ENCODE measurements around the gene COL4A3. TPM values are rescaled to one million over a fixed set of nuclear protein-coding genes. Genes with fewer than 3 reads are reported as not detected.

The COL4A3 gene
- total and polyA plus RNA-seq, 2 donors (not counting 3 experiments of a cell fraction or from before 2014, with no cell fraction given), result not detected

DNA sequence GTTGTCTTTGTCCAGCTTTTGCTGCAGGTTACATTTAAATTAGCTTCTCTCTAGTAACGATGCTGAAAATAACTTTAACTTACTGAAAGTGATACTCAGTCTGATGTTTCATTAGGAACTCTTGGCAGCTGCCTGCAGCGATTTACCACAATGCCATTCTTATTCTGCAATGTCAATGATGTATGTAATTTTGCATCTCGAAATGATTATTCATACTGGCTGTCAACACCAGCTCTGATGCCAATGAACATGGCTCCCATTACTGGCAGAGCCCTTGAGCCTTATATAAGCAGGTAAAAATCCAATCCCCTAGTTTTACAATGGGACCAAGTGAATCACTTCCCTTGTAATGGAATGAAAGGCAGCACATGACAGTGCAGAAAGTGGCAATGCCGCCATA, 144.4 kb downstream of the COL4A3 start:
- no TSS peak for BruUV-seq (replicated peaks)
- no peaks in the 10 kb centered on the region for H3K9me1 ChIP-seq (replicated peaks; ENCODE audit: control insufficient read depth, extremely low read depth, insufficient read depth, low read length)
- no peak for FAIRE-seq
- no peak overlapping the region for H3K4me3 ChIP-seq (replicated peaks in 1 of 3; ENCODE audit: insufficient read depth in 1 of 3, low read depth in 1 of 3, low read length in 3 of 3)
- no peak for DNase-seq (ENCODE audit: low read depth, low spot score)
- no peaks in the 10 kb centered on the region for H3K9me3 ChIP-seq (replicated peaks; ENCODE audit: control insufficient read depth, insufficient read depth, low read length)
- H3K79me2 ChIP-seq (ENCODE audit: control insufficient read depth, insufficient read depth, low read length), result no peaks in the 10 kb centered on the region
- ChIA-PET POLR2A (no interaction called here), CTCF (interaction anchor here (1.5 kb wide), 1 partner anchor 24 kb away, joined by 3 read pairs; no protein-coding TSS in a partner anchor)
- no peak overlapping the region for H2AFZ ChIP-seq (ENCODE audit: low read depth, low read length)
- dilution Hi-C loops (cut with MboI; ENCODE audit: extremely low pct_ligation_motif_present, low sequenced_read_pairs) (no loop called here), intact Hi-C loops (cut with micrococcal nuclease) (no loop called here)
- H3K27me3 ChIP-seq (ENCODE audit: control insufficient read depth in 2 of 2, insufficient read depth in 2 of 2, low read length in 2 of 2), result peaks cover 0 to 2% of the 10 kb centered on the region in 2 experiments
- no peak overlapping the region for H3K27ac ChIP-seq (ENCODE audit: insufficient read depth, low read depth, low read length)
- H4K20me1 ChIP-seq (replicated peaks; ENCODE audit: control insufficient read depth, extremely low read depth, insufficient read depth, low read length), result no peaks in the 10 kb centered on the region
- TF ChIP-seq POLR2AphosphoS5 (IDR thresholded peaks at IDR 0.05; ENCODE audit: insufficient read depth, low read depth, low read length) (no peak), FOS (IDR thresholded peaks at IDR 0.05; ENCODE audit: borderline replicate concordance, insufficient read depth, low read length) (no peak), MYC (IDR thresholded peaks at IDR 0.05; ENCODE audit: low read depth, low read length) (no peak), EZH2 (IDR thresholded peaks at IDR 0.05; ENCODE audit: borderline replicate concordance, low read depth, low read length, severe bottlenecking) (no peak), POLR2A (IDR thresholded peaks at IDR 0.05; ENCODE audit: low read depth, low read length) (no peak), GATA2 (IDR thresholded peaks at IDR 0.05; ENCODE audit: insufficient read depth, insufficient read length, low read depth, low read length) (no peak), JUN (IDR thresholded peaks at IDR 0.05; ENCODE audit: borderline replicate concordance, insufficient read depth, insufficient read length, low read depth) (no peak)
- TF ChIP-seq, protein P1, sequence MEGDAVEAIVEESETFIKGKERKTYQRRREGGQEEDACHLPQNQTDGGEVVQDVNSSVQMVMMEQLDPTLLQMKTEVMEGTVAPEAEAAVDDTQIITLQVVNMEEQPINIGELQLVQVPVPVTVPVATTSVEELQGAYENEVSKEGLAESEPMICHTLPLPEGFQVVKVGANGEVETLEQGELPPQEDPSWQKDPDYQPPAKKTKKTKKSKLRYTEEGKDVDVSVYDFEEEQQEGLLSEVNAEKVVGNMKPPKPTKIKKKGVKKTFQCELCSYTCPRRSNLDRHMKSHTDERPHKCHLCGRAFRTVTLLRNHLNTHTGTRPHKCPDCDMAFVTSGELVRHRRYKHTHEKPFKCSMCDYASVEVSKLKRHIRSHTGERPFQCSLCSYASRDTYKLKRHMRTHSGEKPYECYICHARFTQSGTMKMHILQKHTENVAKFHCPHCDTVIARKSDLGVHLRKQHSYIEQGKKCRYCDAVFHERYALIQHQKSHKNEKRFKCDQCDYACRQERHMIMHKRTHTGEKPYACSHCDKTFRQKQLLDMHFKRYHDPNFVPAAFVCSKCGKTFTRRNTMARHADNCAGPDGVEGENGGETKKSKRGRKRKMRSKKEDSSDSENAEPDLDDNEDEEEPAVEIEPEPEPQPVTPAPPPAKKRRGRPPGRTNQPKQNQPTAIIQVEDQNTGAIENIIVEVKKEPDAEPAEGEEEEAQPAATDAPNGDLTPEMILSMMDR (IDR thresholded peaks at IDR 0.05; ENCODE audit: extremely low read depth in 1 of 2, insufficient read depth in 1 of 2, low read depth in 1 of 2, low read length in 2 of 2), result no peak
- TF ChIP-seq, protein P2, sequence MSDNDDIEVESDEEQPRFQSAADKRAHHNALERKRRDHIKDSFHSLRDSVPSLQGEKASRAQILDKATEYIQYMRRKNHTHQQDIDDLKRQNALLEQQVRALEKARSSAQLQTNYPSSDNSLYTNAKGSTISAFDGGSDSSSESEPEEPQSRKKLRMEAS (IDR thresholded peaks at IDR 0.05; ENCODE audit: insufficient read depth, insufficient read length), result no peak
- H3K36me3 ChIP-seq (ENCODE audit: control insufficient read depth in 2 of 2, extremely low read depth in 1 of 2, insufficient read depth in 2 of 2, low read length in 2 of 2), result no peaks in the 10 kb centered on the region
- no peaks in the 10 kb centered on the region for H3K4me1 ChIP-seq (ENCODE audit: control insufficient read depth, extremely low read depth, insufficient read depth, low read length)
- H3K4me2 ChIP-seq (ENCODE audit: insufficient read depth, low read length), result no peak overlapping the region
- no peak overlapping the region for H3K9ac ChIP-seq (replicated peaks; ENCODE audit: extremely low read depth, insufficient read depth, low read length)
